Stomach (tissue), 4 donors: ENCODE results near the gene VPREB1.

Source experiments
- POLR2A ChIP-seq, 4 donors: fragments of 450-650 bp; IDR thresholded peaks; one replicate each; pipeline ENCODE4 v1.6.1; 2016; ENCODE audit warnings: antibody characterized with exemption in 4 of 4, control low read depth in 2 of 4, mild to moderate bottlenecking in 1 of 4, moderate library complexity in 1 of 4
- POLR2AphosphoS5 ChIP-seq, 3 donors: sonication (generic); formaldehyde crosslinking; IDR thresholded peaks; one replicate each; pipeline ENCODE4 v1.6.1; 2016; ENCODE audit warnings: antibody characterized with exemption in 3 of 3

DNA sequence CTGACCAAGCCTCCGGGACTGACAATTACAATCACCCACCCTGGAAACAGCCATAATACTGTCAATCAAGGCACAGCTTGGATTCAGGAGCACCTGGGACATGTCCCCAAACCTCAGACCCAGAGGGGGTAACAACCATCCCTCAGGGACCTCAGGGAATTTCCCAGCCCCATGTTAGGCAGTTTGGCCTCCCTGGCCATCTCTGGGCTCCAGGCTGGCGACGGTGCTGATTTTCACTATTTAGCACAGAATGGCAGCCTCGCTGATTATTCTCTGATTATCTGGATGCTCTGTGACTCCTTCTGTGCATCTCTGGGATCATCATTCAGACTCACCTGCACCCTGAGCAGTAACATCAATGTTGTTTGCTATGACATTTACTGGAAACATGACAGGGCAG is 45.8 kb upstream of the VPREB1 start:
- TF ChIP-seq POLR2AphosphoS5 (IDR thresholded peaks at IDR 0.05) (no peak), POLR2A (IDR thresholded peaks at IDR 0.05) (no peak)
